Gastrocnemius medialis (tissue), 4 donors: ENCODE results near the gene ISG20. TPM values are rescaled to one million over a fixed set of nuclear protein-coding genes. Genes with fewer than 3 reads are reported as not detected.

Source experiments
- ATAC-seq, 2 donors: fragments of 150-250 bp; one replicate each; pipeline ENCODE4 v1.9.1; 2016
- DNase-seq, 2 donors: peaks; one replicate each; pipeline ENCODE4 v3.0.0-alpha.2; 2019
- H3K27ac ChIP-seq, 4 donors: fragments of 200-600 bp; sonication (generic); 1 replicate in 1 of 4; 2 replicates in 3 of 4; pipeline ENCODE4 v1.5.1; 2016 to 2018; ENCODE audit warnings: mild to moderate bottlenecking in 2 of 4, moderate library complexity in 1 of 4
- H3K27me3 ChIP-seq, 3 donors: fragments of 200-600 bp; sonication (generic) in 2 of 3; 1 replicate in 1 of 3; 2 replicates in 2 of 3; pipeline versions ENCODE4 v1.5.1 to v1.6.0; 2016 to 2019; ENCODE audit warnings: mild to moderate bottlenecking in 1 of 3, moderate library complexity in 1 of 3
- H3K36me3 ChIP-seq, 2 donors: fragments of 200-600 bp; sonication (generic) in 1 of 2; one replicate each; pipeline ENCODE4 v1.5.1; 2017 to 2018
- H3K4me1 ChIP-seq, 2 donors: fragments of 200-600 bp; sonication (generic) in 1 of 2; one replicate each; pipeline ENCODE4 v1.5.1; 2016 to 2017; ENCODE audit warnings: mild to moderate bottlenecking in 2 of 2
- H3K4me3 ChIP-seq, 4 donors: fragments of 200-600 bp; sonication (generic) in 3 of 4; 1 replicate in 1 of 4; 2 replicates in 3 of 4; pipeline ENCODE4 v1.5.1; 2016 to 2019; ENCODE audit warnings: mild to moderate bottlenecking in 2 of 4
- H3K9me3 ChIP-seq, 3 donors: fragments of 200-600 bp; sonication (generic) in 2 of 3; 1 replicate in 1 of 3; 2 replicates in 2 of 3; pipeline ENCODE4 v1.5.1; 2016 to 2019
- POLR2A ChIP-seq, 2 donors: fragments of 450-650 bp; IDR thresholded peaks; one replicate each; pipeline ENCODE4 v1.6.1; 2017; ENCODE audit warnings: antibody characterized with exemption in 2 of 2, mild to moderate bottlenecking in 2 of 2, moderate library complexity in 2 of 2
- in situ Hi-C, 4 donors: fragments of 200-750 bp; cut with MboI; loops; one replicate each; pipeline versions ENCODE4 v1.15.0 to v1.8.0; 2017; ENCODE audit warnings: low sequenced_read_pairs in 4 of 4
- intact Hi-C: fragments of 100-400 bp; cut with DNase I; formaldehyde crosslinking; loops from one replicate; pipeline ENCODE4 v1.15.1; 2023; ENCODE audit warnings: low total_unique reads
- total RNA-seq, 4 donors: library from RNA; depleted of rRNA; stranded (reverse); fragments of >200 nt; gene quantifications; one replicate each; pipeline versions ENCODE4 v1.1.0 to v1.2.3, GENCODE V29; 2016
- TF ChIP-seq, protein P1 (sequence below), 5 experiments: fragments of 450-650 bp in 3 of 5; fragments of 200-600 bp in 2 of 5; sonication (generic) in 2 of 5; IDR thresholded peaks in 4 of 5; conservative IDR thresholded peaks in 1 of 5; 1 replicate in 4 of 5; 2 replicates in 1 of 5; pipeline ENCODE4 v1.5.1; 2016 to 2019; ENCODE audit warnings: antibody characterized with exemption in 5 of 5, mild to moderate bottlenecking in 3 of 5, moderate library complexity in 3 of 5

Gene ISG20
- total RNA-seq, 4 donors from 2014 or later: 1.2 to 9.2 (median 1.6) TPM

DNA sequence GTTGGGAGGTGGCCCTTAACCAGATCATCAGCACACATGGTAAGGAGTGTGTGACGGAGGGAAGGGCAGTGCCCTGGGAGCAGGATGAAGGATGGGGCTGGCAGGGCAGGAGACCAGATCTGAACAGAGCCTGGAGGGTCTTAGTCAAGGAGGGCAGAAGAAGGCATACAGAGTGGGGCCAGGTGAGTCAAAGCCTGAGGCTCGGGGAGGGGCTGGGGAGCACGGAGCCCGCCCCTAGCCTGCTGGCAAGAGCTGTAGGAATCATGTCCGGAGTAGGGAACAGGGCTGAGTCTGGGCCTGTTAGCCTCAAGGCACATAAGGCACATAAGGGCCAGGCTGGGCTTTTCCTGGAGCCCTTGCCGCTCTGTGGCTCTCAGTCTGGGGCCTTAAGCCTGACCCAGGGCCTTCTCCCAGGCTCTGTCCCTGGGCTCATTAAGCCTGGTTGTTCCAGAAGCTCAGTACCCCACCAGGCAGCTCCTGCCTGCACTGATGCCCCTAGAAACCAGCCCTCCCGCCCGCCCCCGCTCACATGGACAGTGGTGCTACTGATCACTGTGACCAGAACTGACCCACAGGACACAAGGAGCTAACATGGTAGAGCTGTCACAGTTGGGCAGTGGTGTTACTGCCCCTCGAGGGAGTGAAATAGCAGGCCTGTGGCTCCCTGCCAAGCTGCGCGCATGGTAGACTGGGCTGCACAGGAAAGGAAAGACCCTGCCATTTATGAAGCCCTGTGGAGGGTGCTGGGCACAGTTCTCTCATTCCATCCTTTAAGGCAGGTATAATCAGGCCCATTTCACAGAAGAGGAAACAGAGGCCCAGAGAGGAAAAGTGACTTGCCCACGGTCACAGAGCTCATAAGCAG is 14.6 kb downstream of the ISG20 start:
- H3K4me1 ChIP-seq: no peaks in the 10 kb centered on the region
- no peaks in the 10 kb centered on the region for H3K36me3 ChIP-seq
- DNase-seq (no peak), ATAC-seq (no peak)
- TF ChIP-seq POLR2A (IDR thresholded peaks at IDR 0.05): no peak
- intact Hi-C loops (no loop called here), in situ Hi-C loops (loop anchor here in 2 of 4 donors (25.0 kb wide), 1 partner anchor 184 kb away; no protein-coding TSS in a partner anchor)
- H3K9me3 ChIP-seq: no peaks in the 10 kb centered on the region
- H3K27ac ChIP-seq: no peak overlapping the region
- no peaks in the 10 kb centered on the region for H3K27me3 ChIP-seq
- no peak overlapping the region for H3K4me3 ChIP-seq

DNA sequence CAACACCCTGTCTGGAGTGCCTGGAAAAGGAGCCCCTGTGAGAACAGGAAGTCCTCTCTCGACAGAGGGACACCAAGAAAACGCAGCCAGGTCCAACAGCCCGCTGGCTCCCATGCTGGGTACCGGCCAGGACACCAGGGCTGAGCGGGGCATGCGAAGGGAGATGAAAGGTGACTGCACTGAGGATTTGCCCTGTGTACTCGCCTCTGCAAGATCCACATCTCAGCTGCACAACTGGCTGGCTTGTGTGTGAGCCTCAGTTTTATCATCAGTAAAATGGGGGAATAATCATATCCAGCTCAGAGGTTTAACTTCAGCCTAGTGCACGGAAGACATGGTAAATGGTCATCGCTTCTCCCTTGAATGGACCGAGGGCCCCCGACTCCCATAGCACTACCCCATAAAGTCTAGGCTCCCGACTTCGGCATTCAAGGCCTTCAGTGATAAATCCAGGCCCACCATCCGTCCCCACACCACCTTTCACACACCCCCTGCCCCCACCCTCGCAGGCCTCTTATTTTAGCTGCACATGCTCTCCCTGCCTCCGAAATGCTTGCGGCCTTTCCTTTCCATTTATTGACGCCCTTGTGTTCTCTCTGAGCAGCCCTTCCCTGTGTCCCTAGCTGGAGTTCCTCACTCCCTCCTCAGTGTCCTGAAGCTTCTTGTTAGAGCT is 15.8 kb downstream of the ISG20 start:
- in situ Hi-C loops (loop anchor here in 2 of 4 donors (25.0 kb wide), 1 partner anchor 183 kb away; no protein-coding TSS in a partner anchor), intact Hi-C loops (no loop called here)
- H3K4me3 ChIP-seq: no peak overlapping the region
- no peak for ATAC-seq
- no peaks in the 10 kb centered on the region for H3K27me3 ChIP-seq
- no peak overlapping the region for H3K27ac ChIP-seq
- no peak for DNase-seq
- H3K36me3 ChIP-seq: no peaks in the 10 kb centered on the region
- peaks cover 0 to 2% of the 10 kb centered on the region in 2 donors for H3K4me1 ChIP-seq
- no peak for TF ChIP-seq POLR2A (IDR thresholded peaks at IDR 0.05)
- TF ChIP-seq, protein P1, sequence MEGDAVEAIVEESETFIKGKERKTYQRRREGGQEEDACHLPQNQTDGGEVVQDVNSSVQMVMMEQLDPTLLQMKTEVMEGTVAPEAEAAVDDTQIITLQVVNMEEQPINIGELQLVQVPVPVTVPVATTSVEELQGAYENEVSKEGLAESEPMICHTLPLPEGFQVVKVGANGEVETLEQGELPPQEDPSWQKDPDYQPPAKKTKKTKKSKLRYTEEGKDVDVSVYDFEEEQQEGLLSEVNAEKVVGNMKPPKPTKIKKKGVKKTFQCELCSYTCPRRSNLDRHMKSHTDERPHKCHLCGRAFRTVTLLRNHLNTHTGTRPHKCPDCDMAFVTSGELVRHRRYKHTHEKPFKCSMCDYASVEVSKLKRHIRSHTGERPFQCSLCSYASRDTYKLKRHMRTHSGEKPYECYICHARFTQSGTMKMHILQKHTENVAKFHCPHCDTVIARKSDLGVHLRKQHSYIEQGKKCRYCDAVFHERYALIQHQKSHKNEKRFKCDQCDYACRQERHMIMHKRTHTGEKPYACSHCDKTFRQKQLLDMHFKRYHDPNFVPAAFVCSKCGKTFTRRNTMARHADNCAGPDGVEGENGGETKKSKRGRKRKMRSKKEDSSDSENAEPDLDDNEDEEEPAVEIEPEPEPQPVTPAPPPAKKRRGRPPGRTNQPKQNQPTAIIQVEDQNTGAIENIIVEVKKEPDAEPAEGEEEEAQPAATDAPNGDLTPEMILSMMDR (IDR thresholded peaks at IDR 0.05 in 4 of 5, conservative IDR thresholded peaks at IDR 0.05 in 1 of 5): no peak
- no peaks in the 10 kb centered on the region for H3K9me3 ChIP-seq

DNA sequence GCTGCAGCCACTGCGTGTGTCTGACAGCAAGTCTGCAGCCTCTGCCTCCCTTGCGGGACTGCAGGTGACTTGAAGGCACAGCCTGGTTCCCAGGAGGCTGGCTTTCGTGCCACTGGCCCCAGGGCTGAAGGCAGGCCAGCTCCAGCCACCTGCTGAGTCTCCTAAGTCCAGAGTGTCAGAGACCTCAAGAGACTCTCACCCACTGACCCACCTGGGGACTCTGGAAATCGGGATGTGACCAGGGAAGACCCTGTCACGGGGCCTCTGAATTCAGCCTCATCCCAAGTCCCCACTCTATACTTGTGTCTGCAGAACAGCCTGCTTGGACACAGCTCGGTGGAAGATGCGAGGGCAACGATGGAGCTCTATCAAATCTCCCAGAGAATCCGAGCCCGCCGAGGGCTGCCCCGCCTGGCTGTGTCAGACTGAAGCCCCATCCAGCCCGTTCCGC is 16.3 kb downstream of the ISG20 start:
- intact Hi-C loops: no loop called here

GRCh38 chr15:88655800-88656488 is 17.1 kb downstream of the ISG20 start:
- no peaks in the 10 kb centered on the region for H3K36me3 ChIP-seq
- H3K27ac ChIP-seq: no peak overlapping the region
- H3K4me1 ChIP-seq: peaks cover 0 to 2% of the 10 kb centered on the region in 2 donors
- in situ Hi-C loops (loop anchor here in 2 of 4 donors (25.0 kb wide), 1 partner anchor 181 kb away; no protein-coding TSS in a partner anchor), intact Hi-C loops (no loop called here)
- ATAC-seq (no peak), DNase-seq (no peak)
- H3K27me3 ChIP-seq: no peaks in the 10 kb centered on the region
- no peak overlapping the region for H3K4me3 ChIP-seq
- H3K9me3 ChIP-seq: no peaks in the 10 kb centered on the region
- TF ChIP-seq, protein P1 (IDR thresholded peaks at IDR 0.05 in 4 of 5, conservative IDR thresholded peaks at IDR 0.05 in 1 of 5): no peak
- TF ChIP-seq POLR2A (IDR thresholded peaks at IDR 0.05): no peak

More for the DNA sequence above, 16.3 kb downstream of the ISG20 start:
- Histone ChIP-seq H3K27me3 (no peaks in the 10 kb centered on the region), H3K27ac (no peak overlapping the region), H3K36me3 (no peaks in the 10 kb centered on the region), H3K4me3 (no peak overlapping the region), H3K4me1 (peaks cover 0 to 2% of the 10 kb centered on the region in 2 donors), H3K9me3 (no peaks in the 10 kb centered on the region)
- in situ Hi-C loops: loop anchor here in 2 of 4 donors (25.0 kb wide), 1 partner anchor 182 kb away; no protein-coding TSS in a partner anchor
- TF ChIP-seq, protein P1 (IDR thresholded peaks at IDR 0.05 in 4 of 5, conservative IDR thresholded peaks at IDR 0.05 in 1 of 5): no peak
- TF ChIP-seq POLR2A (IDR thresholded peaks at IDR 0.05): no peak
- ATAC-seq (no peak), DNase-seq (no peak)
